Activated T-cell treated with anti-CD3 and anti-CD28 coated beads, Interleukin-2, amount 50 U/mL, for 24 hours (primary cell): ENCODE data around the gene MACROD1.
"Not testable (repeated sequence)": the region's sequence is repeated elsewhere in the genome, so short reads cannot be mapped to it uniquely, and the experiment has no call there.

ENCODE experiments used
- DNase-seq: peaks from one replicate; pipeline ENCODE4 v3.0.0-alpha.2; 2020
- H3K27ac Mint-ChIP-seq: 2 replicates; pipeline ENCODE4 v1.8.0; 2020; ENCODE audit warnings: mild to moderate bottlenecking, mixed read lengths
- H3K27me3 Mint-ChIP-seq: 2 replicates; pipeline ENCODE4 v1.8.0; 2020; ENCODE audit warnings: mixed read lengths
- H3K36me3 Mint-ChIP-seq: 2 replicates; pipeline ENCODE4 v1.8.0; 2020; ENCODE audit warnings: low read depth, mixed read lengths
- H3K4me1 Mint-ChIP-seq: 2 replicates; pipeline ENCODE4 v1.8.0; 2020; ENCODE audit warnings: low read depth, mixed read lengths
- H3K4me3 Mint-ChIP-seq: 2 replicates; pipeline ENCODE4 v1.8.0; 2020; ENCODE audit warnings: mild to moderate bottlenecking, moderate library complexity, mixed read lengths
- H3K9me3 Mint-ChIP-seq: 2 replicates; pipeline ENCODE4 v1.8.0; 2020; ENCODE audit warnings: mixed read lengths

MACROD1 gene

GRCh38 chr11:63974259-63975143, 191.4 kb downstream of the MACROD1 start, which contains the start of gene COX8A:
TSS of gene COX8A (plus strand) at chr11:63974620. CDS start at chr11:63974681, 61 bp downstream.
- peak within 1 kb of the TSS; percentile 100 for H3K4me3 Mint-ChIP-seq
- H3K27me3 Mint-ChIP-seq, result no peaks in the 10 kb centered on the region
- DNase-seq, result peak; percentile 91
- H3K36me3 Mint-ChIP-seq, result peaks cover 39% of the 10 kb centered on the region
- no peaks in the 10 kb centered on the region for H3K9me3 Mint-ChIP-seq
- peaks cover 26% of the 10 kb centered on the region for H3K4me1 Mint-ChIP-seq
- H3K27ac Mint-ChIP-seq, result peak within 1 kb of the TSS; percentile 100

GRCh38 chr11:63973912-63974258, 192.0 kb downstream of the MACROD1 start:
- Mint-ChIP-seq H3K4me3 (peak overlapping the region; percentile 100), H3K36me3 (peaks cover 36% of the 10 kb centered on the region), H3K4me1 (peaks cover 26% of the 10 kb centered on the region), H3K27ac (peak overlapping the region; percentile 100)
- H3K9me3 Mint-ChIP-seq, DNase-seq, H3K27me3 Mint-ChIP-seq: not testable (repeated sequence)

GRCh38 chr11:63970902-63971301, 195.0 kb downstream of the MACROD1 start:
- Mint-ChIP-seq H3K4me1 (peaks cover 11% of the 10 kb centered on the region), H3K27me3 (no peaks in the 10 kb centered on the region), H3K9me3 (no peaks in the 10 kb centered on the region), H3K36me3 (peaks cover 14% of the 10 kb centered on the region), H3K27ac (no peak overlapping the region), H3K4me3 (no peak overlapping the region)
- no peak for DNase-seq

GRCh38 chr11:63969461-63969860, 196.5 kb downstream of the MACROD1 start:
- Mint-ChIP-seq H3K4me1 (peaks cover 7% of the 10 kb centered on the region), H3K27ac (no peak overlapping the region)
- no peak for DNase-seq

GRCh38 chr11:63966444-63966843, 199.5 kb downstream of the MACROD1 start:
- H3K4me3 Mint-ChIP-seq, result no peak overlapping the region
- H3K27me3 Mint-ChIP-seq, result no peaks in the 10 kb centered on the region
- no peak for DNase-seq
- no peaks in the 10 kb centered on the region for H3K36me3 Mint-ChIP-seq
- peaks cover 5% of the 10 kb centered on the region for H3K4me1 Mint-ChIP-seq
- H3K9me3 Mint-ChIP-seq, result no peaks in the 10 kb centered on the region
- no peak overlapping the region for H3K27ac Mint-ChIP-seq

More at GRCh38 chr11:63969461-63969860, 196.5 kb downstream of the MACROD1 start:
- Mint-ChIP-seq H3K36me3 (peaks cover 1% of the 10 kb centered on the region), H3K9me3 (no peaks in the 10 kb centered on the region), H3K27me3 (no peaks in the 10 kb centered on the region), H3K4me3 (no peak overlapping the region)

GRCh38 chr11:63963895-63964294, 202.0 kb downstream of the MACROD1 start:
- H3K9me3 Mint-ChIP-seq, H3K27ac Mint-ChIP-seq, H3K27me3 Mint-ChIP-seq, H3K4me3 Mint-ChIP-seq, DNase-seq, H3K36me3 Mint-ChIP-seq: not testable (repeated sequence)
- peaks cover 12% of the 10 kb centered on the region for H3K4me1 Mint-ChIP-seq

GRCh38 chr11:63961608-63962412, 204.1 kb downstream of the MACROD1 start:
- H3K4me3 Mint-ChIP-seq, result no peak overlapping the region
- DNase-seq, result no peak
- no peaks in the 10 kb centered on the region for H3K9me3 Mint-ChIP-seq
- no peaks in the 10 kb centered on the region for H3K27me3 Mint-ChIP-seq
- H3K4me1 Mint-ChIP-seq, result peaks cover 12% of the 10 kb centered on the region
- peaks cover 7% of the 10 kb centered on the region for H3K36me3 Mint-ChIP-seq
- H3K27ac Mint-ChIP-seq, result no peak overlapping the region

- H3K4me1 Mint-ChIP-seq, result peaks cover 14% of the 10 kb centered on the region
Measured at GRCh38 chr11:63958008-63958407, 207.9 kb downstream of the MACROD1 start.

GRCh38 chr11:63952570-63952969, 213.3 kb downstream of the MACROD1 start:
- no peaks in the 10 kb centered on the region for H3K9me3 Mint-ChIP-seq
- H3K36me3 Mint-ChIP-seq, result peaks cover 75% of the 10 kb centered on the region
- H3K27me3 Mint-ChIP-seq, result no peaks in the 10 kb centered on the region
- peaks cover 22% of the 10 kb centered on the region for H3K4me1 Mint-ChIP-seq
- no peak for DNase-seq
- no peak overlapping the region for H3K4me3 Mint-ChIP-seq
- H3K27ac Mint-ChIP-seq, result peak overlapping the region; percentile 67

More at GRCh38 chr11:63958008-63958407, 207.9 kb downstream of the MACROD1 start:
- DNase-seq, result no peak
- Mint-ChIP-seq H3K36me3 (peaks cover 43% of the 10 kb centered on the region), H3K27ac (no peak overlapping the region), H3K4me3 (no peak overlapping the region), H3K27me3 (no peaks in the 10 kb centered on the region), H3K9me3 (no peaks in the 10 kb centered on the region)

GRCh38 chr11:63951779-63952536, 214.0 kb downstream of the MACROD1 start:
- Mint-ChIP-seq H3K4me3 (no peak overlapping the region), H3K9me3 (no peaks in the 10 kb centered on the region), H3K36me3 (peaks cover 75% of the 10 kb centered on the region), H3K4me1 (peaks cover 22% of the 10 kb centered on the region), H3K27ac (peak overlapping the region; percentile 67), H3K27me3 (no peaks in the 10 kb centered on the region)
- DNase-seq, result peak; percentile 45
